GM06990 (cell line): ENCODE measurements around the gene FZR1.

ENCODE experiments used
- DNase-seq: peaks from one replicate; pipeline ENCODE4 v3.0.0-alpha.2; 2011; ENCODE audit not compliant: insufficient read length; ENCODE audit errors: extremely low read depth
- H3K27me3 ChIP-seq: replicated peaks from 2 replicates; pipeline ENCODE4 v1.6.0; 2011; ENCODE audit warnings: low read length; ENCODE audit not compliant: control insufficient read depth, insufficient read depth
- H3K36me3 ChIP-seq: 2 replicates; pipeline ENCODE4 v1.5.1; 2011; ENCODE audit warnings: low read length; ENCODE audit not compliant: control insufficient read depth, insufficient read depth
- H3K4me3 ChIP-seq: replicated peaks from 2 replicates; pipeline ENCODE4 v1.5.1; 2011; ENCODE audit warnings: low read depth, mild to moderate bottlenecking, control low read depth, low read length
- CTCF ChIP-seq: IDR thresholded peaks from 2 replicates; pipeline ENCODE4 v1.5.1; 2011; ENCODE audit warnings: low read length, control low read depth, mild to moderate bottlenecking, inconsistent platforms; ENCODE audit not compliant: insufficient read depth, poor library complexity, severe bottlenecking

Gene FZR1

GRCh38 chr19:3536429-3537100 lies 30.5 kb downstream of the FZR1 start:
- peaks cover 27% of the 10 kb centered on the region for H3K36me3 ChIP-seq
- no peak for DNase-seq
- H3K27me3 ChIP-seq, result no peaks in the 10 kb centered on the region
- no peak for TF ChIP-seq CTCF
- no peak overlapping the region for H3K4me3 ChIP-seq

DNA sequence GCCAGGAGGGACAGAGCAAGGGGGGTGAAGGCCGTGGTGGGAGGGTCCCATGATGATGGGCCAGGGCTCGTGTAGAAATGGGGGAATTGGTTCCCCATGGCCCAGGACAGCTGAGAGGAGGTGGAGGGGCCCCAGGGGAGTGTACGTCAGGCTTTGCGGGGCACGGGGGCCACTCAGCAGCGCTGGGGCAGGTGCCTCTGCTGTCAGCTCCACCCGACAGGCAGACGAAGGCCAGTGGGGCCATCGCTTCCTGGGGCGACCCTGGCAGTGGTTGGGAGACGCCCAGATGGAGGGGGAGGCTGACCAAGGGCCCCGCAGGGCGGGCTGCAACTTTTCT lies 31.0 kb downstream of the FZR1 start:
- Histone ChIP-seq H3K36me3 (peaks cover 26% of the 10 kb centered on the region), H3K27me3 (no peaks in the 10 kb centered on the region), H3K4me3 (no peak overlapping the region)
- TF ChIP-seq CTCF, result no peak
- DNase-seq, result no peak

DNA sequence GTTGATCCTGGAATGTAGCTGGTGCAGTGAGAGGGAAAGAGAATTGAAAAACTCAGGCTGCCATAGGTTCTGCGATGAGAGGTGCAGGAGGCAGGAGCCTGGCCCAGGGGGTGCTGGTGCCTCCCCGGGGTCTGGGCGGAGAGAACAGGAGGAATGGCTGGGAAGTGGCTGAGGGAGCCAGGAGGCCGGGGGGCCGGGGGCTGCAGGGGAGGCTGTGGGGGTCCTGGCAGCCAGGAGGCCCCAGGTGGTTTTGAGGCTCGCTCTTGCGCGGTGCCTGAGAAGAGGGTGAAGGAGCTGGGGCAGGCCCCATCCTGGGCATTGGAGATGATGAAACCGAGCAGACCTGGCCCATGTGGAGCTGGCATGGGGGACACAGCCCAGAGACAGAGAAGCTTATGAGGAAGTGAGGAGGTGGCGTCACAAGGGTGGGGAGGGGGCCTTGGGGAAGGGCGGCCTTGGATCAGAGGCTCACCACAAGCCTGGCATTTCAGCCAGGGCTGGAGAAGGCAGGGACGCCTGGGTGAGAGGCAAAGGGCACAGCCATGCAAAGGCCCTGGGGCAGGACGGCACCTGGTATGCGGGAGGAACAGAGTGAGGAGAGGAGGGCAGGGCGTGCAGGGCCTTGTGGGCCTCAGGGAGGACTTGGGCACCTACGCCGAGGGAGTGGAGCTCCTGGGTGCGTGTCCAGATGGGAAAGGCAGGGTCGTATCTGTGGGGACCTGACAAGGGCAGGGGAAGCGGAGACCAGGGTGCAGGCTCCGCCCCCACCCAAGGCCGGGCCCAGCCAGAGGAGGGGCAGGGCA lies 31.5 kb downstream of the FZR1 start:
- no peaks in the 10 kb centered on the region for H3K27me3 ChIP-seq
- peaks cover 20% of the 10 kb centered on the region for H3K36me3 ChIP-seq
- no peak for TF ChIP-seq CTCF
- DNase-seq, result no peak
- H3K4me3 ChIP-seq, result no peak overlapping the region

GRCh38 chr19:3538258-3538929 lies 32.3 kb downstream of the FZR1 start:
- H3K36me3 ChIP-seq, result peaks cover 19% of the 10 kb centered on the region
- TF ChIP-seq CTCF, result no peak
- no peaks in the 10 kb centered on the region for H3K27me3 ChIP-seq
- DNase-seq, result peak; percentile 26
- no peak overlapping the region for H3K4me3 ChIP-seq

- Histone ChIP-seq H3K4me3 (no peak within 1 kb of the TSS), H3K27me3 (no peaks in the 10 kb centered on the region), H3K36me3 (peaks cover 17% of the 10 kb centered on the region)
- peak; percentile 16 for DNase-seq
- TF ChIP-seq CTCF, result no peak
These were observed 33.0 kb downstream of the FZR1 start, which contains the start of gene TEKTIP1 for GRCh38 chr19:3538965-3539755. Gene TEKTIP1, plus strand, starts transcription at chr19:3539174. Its CDS starts 4 bp downstream, at chr19:3539178.
